ENCODE measurements around the gene SNX24. TPM values are rescaled to one million over a fixed set of nuclear protein-coding genes. Genes with fewer than 3 reads are reported as not detected.

The SNX24 gene
- total and polyA plus RNA-seq, 2 of the 4 experiments (the other 2 are of a cell fraction) = 13.8 to 15.0 TPM

DNA sequence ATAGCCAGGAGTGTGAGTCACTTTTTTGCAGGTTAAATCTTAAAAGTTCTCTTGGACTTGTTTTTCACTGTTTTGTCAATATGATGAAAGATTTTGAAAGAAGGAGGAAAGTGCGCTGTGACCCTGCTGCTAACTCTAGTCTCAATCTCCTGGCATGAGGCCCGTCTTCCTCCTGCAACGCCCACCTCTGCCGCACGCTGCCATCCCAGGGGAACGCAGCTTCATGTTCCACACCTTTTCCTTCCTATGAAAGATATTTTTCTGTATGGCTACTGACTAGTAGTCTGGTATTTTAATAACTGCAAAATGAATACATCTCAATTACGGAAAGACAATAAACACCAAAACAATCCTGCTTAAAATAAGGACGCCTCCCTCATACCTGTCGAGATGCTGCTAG, 182.8 kb downstream of the SNX24 start:
- H2AK5ac ChIP-seq (ENCODE audit: low read depth, low read length) = no peak overlapping the region
- dilution Hi-C loops (cut with HindIII; ENCODE audit: low sequenced_read_pairs, unreplicated experiment) (no loop called here), intact Hi-C loops (cut with micrococcal nuclease) (no loop called here), in situ Hi-C loops (cut with MboI; ENCODE audit: low sequenced_read_pairs) (no loop called here)
- H2BK15ac ChIP-seq (ENCODE audit: low read depth, low read length) = no peak overlapping the region
- no peak overlapping the region for H4K5ac ChIP-seq (ENCODE audit: low read depth, low read length)
- H2BK5ac ChIP-seq (ENCODE audit: low read depth, low read length, poor library complexity, severe bottlenecking) = no peak overlapping the region
- H3K56ac ChIP-seq (ENCODE audit: extremely low read depth, insufficient read depth, low read length) = no peak overlapping the region
- H4K91ac ChIP-seq (ENCODE audit: insufficient read depth, low read depth, low read length) = no peak overlapping the region
- no CpG with 5 or more reads among the region's 9 CpGs for WGBS, 2 experiments (ENCODE audit: extremely low coverage in 2 of 2, insufficient read length in 1 of 2)
- H3K36me3 ChIP-seq (ENCODE audit: control insufficient read depth, insufficient read depth, low read length) = peaks cover 24% of the 10 kb centered on the region
- no TSS peak for BruUV-seq (replicated peaks)
- no peaks in the 10 kb centered on the region for H3K27me3 ChIP-seq (ENCODE audit: control insufficient read depth, insufficient read depth, low read length)
- no peak overlapping the region for H3K14ac ChIP-seq (replicated peaks; ENCODE audit: low read depth, low read length)
- no peak overlapping the region for H3K27ac ChIP-seq (ENCODE audit: insufficient read depth, low read length)
- ChIA-PET POLR2A (ENCODE audit: unreplicated experiment) (no interaction called here), CTCF (no interaction called here)
- H3K18ac ChIP-seq (ENCODE audit: low read depth, low read length) = no peak overlapping the region
- DNase-seq (no peak), ATAC-seq (ENCODE audit: low read depth) (no peak)
- H4K20me1 ChIP-seq (ENCODE audit: insufficient read depth, low read length) = no peaks in the 10 kb centered on the region
- H3K4me2 ChIP-seq (ENCODE audit: low read depth, low read length) = no peak overlapping the region
- H3K9me3 ChIP-seq (ENCODE audit: control insufficient read depth, insufficient read depth, low read length) = no peaks in the 10 kb centered on the region
- no peaks in the 10 kb centered on the region for H3K79me1 ChIP-seq (ENCODE audit: low read depth in 1 of 2, low read length in 2 of 2)
- no peak overlapping the region for H3K23ac ChIP-seq (ENCODE audit: low read depth, low read length)
- no peaks in the 10 kb centered on the region for H3K4me1 ChIP-seq (ENCODE audit: control insufficient read depth, insufficient read depth, low read length)
- no peak overlapping the region for H3K4me3 ChIP-seq (ENCODE audit: insufficient read depth, low read depth, low read length)
- H3K9ac ChIP-seq (ENCODE audit: low read depth, low read length) = no peak overlapping the region
- H3K9me1 ChIP-seq (ENCODE audit: insufficient read depth, low read length) = 0 out of 2 replicates have a peak, but pooled peaks cover 4% of the 10 kb centered on the region
- no peak overlapping the region for H2AFZ ChIP-seq (replicated peaks; ENCODE audit: low read length, poor library complexity)
- no peak overlapping the region for H2BK120ac ChIP-seq (ENCODE audit: low read depth, low read length)
- no peak overlapping the region for H2AK9ac ChIP-seq (replicated peaks; ENCODE audit: low read depth, low read length, poor library complexity)
- TF ChIP-seq, protein P1, sequence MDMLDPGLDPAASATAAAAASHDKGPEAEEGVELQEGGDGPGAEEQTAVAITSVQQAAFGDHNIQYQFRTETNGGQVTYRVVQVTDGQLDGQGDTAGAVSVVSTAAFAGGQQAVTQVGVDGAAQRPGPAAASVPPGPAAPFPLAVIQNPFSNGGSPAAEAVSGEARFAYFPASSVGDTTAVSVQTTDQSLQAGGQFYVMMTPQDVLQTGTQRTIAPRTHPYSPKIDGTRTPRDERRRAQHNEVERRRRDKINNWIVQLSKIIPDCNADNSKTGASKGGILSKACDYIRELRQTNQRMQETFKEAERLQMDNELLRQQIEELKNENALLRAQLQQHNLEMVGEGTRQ (IDR thresholded peaks at IDR 0.05; ENCODE audit: low read depth, low read length) = no peak
- no peak for TF ChIP-seq RAD21 (IDR thresholded peaks at IDR 0.05; ENCODE audit: low read length)
- TF ChIP-seq FOS (IDR thresholded peaks at IDR 0.05; ENCODE audit: low read depth, low read length) = no peak
- H2BK20ac ChIP-seq (ENCODE audit: low read depth, low read length) = no peak overlapping the region
- H4K8ac ChIP-seq (ENCODE audit: low read depth in 2 of 2, low read length in 2 of 2) = no peak overlapping the region
- no peak overlapping the region for H3K4ac ChIP-seq (ENCODE audit: low read depth, low read length)
